GM12878 (cell line): ENCODE results near the gene REPS1. TPM values are rescaled to one million over a fixed set of nuclear protein-coding genes. Genes with fewer than 3 reads are reported as not detected.

Source experiments
- BMI1 ChIP-seq: fragments of 450-650 bp; IDR thresholded peaks from 2 replicates; pipeline ENCODE4 v1.6.1; 2016; ENCODE audit warnings: mild to moderate bottlenecking, moderate library complexity, borderline replicate concordance
- ESRRA ChIP-seq: IDR thresholded peaks from 2 replicates; pipeline ENCODE4 v1.6.1; 2012; ENCODE audit warnings: mild to moderate bottlenecking, low read length, improper control_type of control experiment
- GATAD2B ChIP-seq: fragments of 450-650 bp; conservative IDR thresholded peaks from 2 replicates; pipeline ENCODE4 v1.6.1; 2017; ENCODE audit warnings: low read depth, mild to moderate bottlenecking, moderate library complexity
- IRF4 ChIP-seq: IDR thresholded peaks from 2 replicates; pipeline ENCODE4 v1.6.1; 2011; ENCODE audit warnings: low read depth, low read length
- KAT2A ChIP-seq: conservative IDR thresholded peaks from 2 replicates; pipeline ENCODE4 v1.6.1; 2011; ENCODE audit warnings: low read depth, low read length; ENCODE audit not compliant: control insufficient read depth
- MTA2 ChIP-seq: fragments of 450-650 bp; IDR thresholded peaks from 2 replicates; pipeline ENCODE4 v1.6.1; 2016; ENCODE audit warnings: low read depth, mild to moderate bottlenecking, moderate library complexity
- MYC ChIP-seq: IDR thresholded peaks from 2 replicates; pipeline ENCODE4 v1.6.1; 2011; ENCODE audit warnings: mild to moderate bottlenecking, low read length, moderate library complexity, inconsistent platforms; ENCODE audit not compliant: insufficient read depth, insufficient replicate concordance, insufficient read length, severe bottlenecking
- NFYA ChIP-seq: IDR thresholded peaks from 2 replicates; pipeline ENCODE4 v1.6.1; 2011; ENCODE audit warnings: low read depth, mild to moderate bottlenecking, low read length, improper control_type of control experiment, borderline replicate concordance
- PML ChIP-seq: IDR thresholded peaks from 2 replicates; pipeline ENCODE4 v1.6.1; 2012; ENCODE audit warnings: low read length, inconsistent platforms
- RFX5 ChIP-seq: IDR thresholded peaks from 2 replicates; pipeline ENCODE4 v1.6.1; 2011; ENCODE audit warnings: low read depth, low read length, improper control_type of control experiment
- SIN3A ChIP-seq: IDR thresholded peaks from 2 replicates; pipeline ENCODE4 v1.6.1; 2012; ENCODE audit warnings: low read depth, low read length, improper control_type of control experiment
- SUZ12 ChIP-seq: fragments of 200-600 bp; sonication (generic); IDR thresholded peaks from one replicate; pipeline ENCODE4 v1.6.1; 2018; ENCODE audit warnings: antibody characterized with exemption, mild to moderate bottlenecking; ENCODE audit not compliant: unreplicated experiment
- TCF7 ChIP-seq: IDR thresholded peaks from 2 replicates; pipeline ENCODE4 v1.6.1; 2014; ENCODE audit warnings: antibody characterized with exemption, borderline replicate concordance
- ZNF217 ChIP-seq: fragments of 450-650 bp; IDR thresholded peaks from 2 replicates; pipeline ENCODE4 v1.6.1; 2017; ENCODE audit warnings: antibody characterized with exemption, mild to moderate bottlenecking
- polyA plus RNA-seq, 11 experiments: library from polyadenylated mRNA; depleted of rRNA in 4 of 11; unstranded in 6 of 11; stranded (reverse) in 5 of 11; fragments of >200 nt; fragmentation: Nextera tagmentation in 4 of 11; fragmentation: Illumina TruSeq in 1 of 11; extraction: Ambion mirVana in 4 of 11; extraction: Trizol in 1 of 11; gene quantifications; 1 replicate in 1 of 11; 2 replicates in 10 of 11; pipeline versions ENCODE4 v1.2.1 to v1.2.3, GENCODE V29; 2011 to 2016; ENCODE audit warnings: inconsistent platforms in 2 of 11, missing spikeins in 2 of 11, low read depth in 1 of 11
- total RNA-seq, 4 experiments: library from RNA; depleted of rRNA in 3 of 4; stranded (reverse); fragments of >200 nt in 3 of 4; fragmentation: Illumina TruSeq in 1 of 4; extraction: Trizol in 1 of 4; gene quantifications; 2 replicates each; pipeline versions ENCODE4 v1.2.1 to v1.2.3, GENCODE V29; 2013 to 2021
- TF ChIP-seq, protein P1 (sequence below): fragments of 450-650 bp; IDR thresholded peaks from 2 replicates; pipeline ENCODE4 v1.6.1; 2017; ENCODE audit warnings: borderline replicate concordance
- TF ChIP-seq, protein P2 (sequence below): IDR thresholded peaks from 2 replicates; pipeline ENCODE4 v1.6.1; 2012; ENCODE audit warnings: mild to moderate bottlenecking, low read depth, low read length
- TF ChIP-seq, protein P3 (sequence below): fragments of 450-650 bp; IDR thresholded peaks from 2 replicates; pipeline ENCODE4 v1.6.1; 2014; ENCODE audit warnings: mild to moderate bottlenecking
- TF ChIP-seq, protein P4 (sequence below): fragments of 450-650 bp; IDR thresholded peaks from 2 replicates; pipeline ENCODE4 v1.6.1; 2017; ENCODE audit warnings: mild to moderate bottlenecking

REPS1 gene
- total and polyA plus RNA-seq, 10 of the 15 experiments (the other 5 are each of a cell fraction or from before 2014, with no cell fraction given) = 13.7 to 59.3 (median 31.7) TPM

DNA sequence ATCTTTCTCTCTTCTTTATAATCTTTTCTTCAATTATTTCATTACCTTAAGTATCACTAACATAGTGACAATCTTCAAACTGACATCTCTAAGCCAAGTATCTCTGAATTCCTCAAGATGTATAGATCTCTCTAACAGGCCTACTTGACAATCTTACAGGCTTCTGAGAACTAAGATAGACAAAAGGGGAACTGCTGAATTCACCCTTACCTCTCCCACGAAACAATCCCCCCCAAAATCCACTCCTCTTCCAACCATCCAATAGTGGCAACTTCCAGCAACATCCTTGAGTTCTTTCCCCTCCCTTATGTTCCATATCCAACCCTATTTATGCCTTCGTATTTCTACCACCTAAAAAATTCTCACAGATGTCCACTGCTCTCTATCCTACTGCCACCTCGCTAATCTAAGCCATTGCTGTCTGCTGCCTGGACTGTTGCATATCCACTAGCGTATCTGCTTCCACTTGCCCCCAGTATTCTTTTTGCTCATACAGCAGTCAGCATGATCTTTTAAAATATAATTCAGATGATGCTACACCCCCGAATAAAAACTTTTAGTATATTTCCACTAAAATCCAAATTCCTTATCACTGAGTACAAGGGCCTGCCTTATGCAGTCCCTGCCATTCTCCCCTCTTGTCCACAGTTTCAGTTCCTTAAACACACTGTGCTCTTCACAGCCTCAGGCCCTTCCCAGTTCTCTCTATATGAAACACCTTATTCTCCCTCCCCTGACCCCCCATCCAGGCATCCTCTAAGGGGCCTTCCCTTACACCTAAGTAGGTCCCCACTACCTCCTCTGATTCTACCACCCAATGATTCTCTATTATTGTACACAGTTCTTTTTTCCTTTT lies 8.0 kb downstream of the REPS1 start (continued):
- TF ChIP-seq GATAD2B = no peak; the same call in 1 of the 2 replicates
- TF ChIP-seq, protein P1, sequence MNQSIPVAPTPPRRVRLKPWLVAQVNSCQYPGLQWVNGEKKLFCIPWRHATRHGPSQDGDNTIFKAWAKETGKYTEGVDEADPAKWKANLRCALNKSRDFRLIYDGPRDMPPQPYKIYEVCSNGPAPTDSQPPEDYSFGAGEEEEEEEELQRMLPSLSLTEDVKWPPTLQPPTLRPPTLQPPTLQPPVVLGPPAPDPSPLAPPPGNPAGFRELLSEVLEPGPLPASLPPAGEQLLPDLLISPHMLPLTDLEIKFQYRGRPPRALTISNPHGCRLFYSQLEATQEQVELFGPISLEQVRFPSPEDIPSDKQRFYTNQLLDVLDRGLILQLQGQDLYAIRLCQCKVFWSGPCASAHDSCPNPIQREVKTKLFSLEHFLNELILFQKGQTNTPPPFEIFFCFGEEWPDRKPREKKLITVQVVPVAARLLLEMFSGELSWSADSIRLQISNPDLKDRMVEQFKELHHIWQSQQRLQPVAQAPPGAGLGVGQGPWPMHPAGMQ = no peak
- TF ChIP-seq KAT2A = no peak
- TF ChIP-seq SIN3A = no peak
- TF ChIP-seq ESRRA = no peak
- TF ChIP-seq, protein P2, sequence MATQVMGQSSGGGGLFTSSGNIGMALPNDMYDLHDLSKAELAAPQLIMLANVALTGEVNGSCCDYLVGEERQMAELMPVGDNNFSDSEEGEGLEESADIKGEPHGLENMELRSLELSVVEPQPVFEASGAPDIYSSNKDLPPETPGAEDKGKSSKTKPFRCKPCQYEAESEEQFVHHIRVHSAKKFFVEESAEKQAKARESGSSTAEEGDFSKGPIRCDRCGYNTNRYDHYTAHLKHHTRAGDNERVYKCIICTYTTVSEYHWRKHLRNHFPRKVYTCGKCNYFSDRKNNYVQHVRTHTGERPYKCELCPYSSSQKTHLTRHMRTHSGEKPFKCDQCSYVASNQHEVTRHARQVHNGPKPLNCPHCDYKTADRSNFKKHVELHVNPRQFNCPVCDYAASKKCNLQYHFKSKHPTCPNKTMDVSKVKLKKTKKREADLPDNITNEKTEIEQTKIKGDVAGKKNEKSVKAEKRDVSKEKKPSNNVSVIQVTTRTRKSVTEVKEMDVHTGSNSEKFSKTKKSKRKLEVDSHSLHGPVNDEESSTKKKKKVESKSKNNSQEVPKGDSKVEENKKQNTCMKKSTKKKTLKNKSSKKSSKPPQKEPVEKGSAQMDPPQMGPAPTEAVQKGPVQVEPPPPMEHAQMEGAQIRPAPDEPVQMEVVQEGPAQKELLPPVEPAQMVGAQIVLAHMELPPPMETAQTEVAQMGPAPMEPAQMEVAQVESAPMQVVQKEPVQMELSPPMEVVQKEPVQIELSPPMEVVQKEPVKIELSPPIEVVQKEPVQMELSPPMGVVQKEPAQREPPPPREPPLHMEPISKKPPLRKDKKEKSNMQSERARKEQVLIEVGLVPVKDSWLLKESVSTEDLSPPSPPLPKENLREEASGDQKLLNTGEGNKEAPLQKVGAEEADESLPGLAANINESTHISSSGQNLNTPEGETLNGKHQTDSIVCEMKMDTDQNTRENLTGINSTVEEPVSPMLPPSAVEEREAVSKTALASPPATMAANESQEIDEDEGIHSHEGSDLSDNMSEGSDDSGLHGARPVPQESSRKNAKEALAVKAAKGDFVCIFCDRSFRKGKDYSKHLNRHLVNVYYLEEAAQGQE = no peak
- TF ChIP-seq MTA2 = peak; percentile 54
- TF ChIP-seq NFYA = no peak
- no peak for TF ChIP-seq RFX5
- no peak for TF ChIP-seq TCF7
- TF ChIP-seq, protein P3, sequence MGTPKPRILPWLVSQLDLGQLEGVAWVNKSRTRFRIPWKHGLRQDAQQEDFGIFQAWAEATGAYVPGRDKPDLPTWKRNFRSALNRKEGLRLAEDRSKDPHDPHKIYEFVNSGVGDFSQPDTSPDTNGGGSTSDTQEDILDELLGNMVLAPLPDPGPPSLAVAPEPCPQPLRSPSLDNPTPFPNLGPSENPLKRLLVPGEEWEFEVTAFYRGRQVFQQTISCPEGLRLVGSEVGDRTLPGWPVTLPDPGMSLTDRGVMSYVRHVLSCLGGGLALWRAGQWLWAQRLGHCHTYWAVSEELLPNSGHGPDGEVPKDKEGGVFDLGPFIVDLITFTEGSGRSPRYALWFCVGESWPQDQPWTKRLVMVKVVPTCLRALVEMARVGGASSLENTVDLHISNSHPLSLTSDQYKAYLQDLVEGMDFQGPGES = no peak
- TF ChIP-seq SUZ12 = no peak
- TF ChIP-seq, protein P4, sequence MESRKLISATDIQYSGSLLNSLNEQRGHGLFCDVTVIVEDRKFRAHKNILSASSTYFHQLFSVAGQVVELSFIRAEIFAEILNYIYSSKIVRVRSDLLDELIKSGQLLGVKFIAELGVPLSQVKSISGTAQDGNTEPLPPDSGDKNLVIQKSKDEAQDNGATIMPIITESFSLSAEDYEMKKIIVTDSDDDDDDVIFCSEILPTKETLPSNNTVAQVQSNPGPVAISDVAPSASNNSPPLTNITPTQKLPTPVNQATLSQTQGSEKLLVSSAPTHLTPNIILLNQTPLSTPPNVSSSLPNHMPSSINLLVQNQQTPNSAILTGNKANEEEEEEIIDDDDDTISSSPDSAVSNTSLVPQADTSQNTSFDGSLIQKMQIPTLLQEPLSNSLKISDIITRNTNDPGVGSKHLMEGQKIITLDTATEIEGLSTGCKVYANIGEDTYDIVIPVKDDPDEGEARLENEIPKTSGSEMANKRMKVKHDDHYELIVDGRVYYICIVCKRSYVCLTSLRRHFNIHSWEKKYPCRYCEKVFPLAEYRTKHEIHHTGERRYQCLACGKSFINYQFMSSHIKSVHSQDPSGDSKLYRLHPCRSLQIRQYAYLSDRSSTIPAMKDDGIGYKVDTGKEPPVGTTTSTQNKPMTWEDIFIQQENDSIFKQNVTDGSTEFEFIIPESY = no peak
- peak; percentile 53; the same call in 1 of the 2 replicates for TF ChIP-seq BMI1
- TF ChIP-seq ZNF217 = no peak
- TF ChIP-seq MYC = no peak
- TF ChIP-seq IRF4 = peak; percentile 82
- TF ChIP-seq PML = no peak
